Chondrocyte (in vitro differentiated cells): ENCODE results near the gene DNM3. TPM values are rescaled to one million over a fixed set of nuclear protein-coding genes. Genes with fewer than 3 reads are reported as not detected.
"Not testable (repeated sequence)": the region's sequence is repeated elsewhere in the genome, so short reads cannot be mapped to it uniquely, and the experiment has no call there.

Experiments used
- DNase-seq: peaks from one replicate; pipeline ENCODE4 v3.0.0; 2021; ENCODE audit warnings: mixed read lengths, low spot score
- H3K27ac Mint-ChIP-seq: one replicate; pipeline ENCODE4 v1.8.0; 2021; ENCODE audit warnings: mild to moderate bottlenecking, moderate library complexity, mixed read lengths; ENCODE audit not compliant: unreplicated experiment
- H3K27me3 Mint-ChIP-seq: 2 replicates; pipeline ENCODE4 v1.8.0; 2021; ENCODE audit warnings: low read depth, mixed read lengths
- H3K36me3 Mint-ChIP-seq: 2 replicates; pipeline ENCODE4 v1.8.0; 2021; ENCODE audit warnings: low read depth, mixed read lengths
- H3K4me1 Mint-ChIP-seq: 2 replicates; pipeline ENCODE4 v1.8.0; 2021; ENCODE audit warnings: low read depth, mild to moderate bottlenecking, mixed read lengths
- H3K4me3 Mint-ChIP-seq: one replicate; pipeline ENCODE4 v1.8.0; 2021; ENCODE audit warnings: mild to moderate bottlenecking, moderate library complexity, mixed read lengths; ENCODE audit not compliant: unreplicated experiment
- H3K9me3 Mint-ChIP-seq: 2 replicates; pipeline ENCODE4 v1.8.0; 2021; ENCODE audit warnings: low read depth, mixed read lengths
- CTCF ChIP-seq: fragments of 200-600 bp; sonication (generic); IDR thresholded peaks from 2 replicates; pipeline ENCODE4 v1.5.0; 2021; ENCODE audit warnings: antibody characterized with exemption, mild to moderate bottlenecking, moderate library complexity
- total RNA-seq: library from RNA; stranded (reverse); gene quantifications from 3 replicates; pipeline ENCODE4 v1.2.1, GENCODE V29; 2021

Gene DNM3
- total RNA-seq, 1 donor from 2014 or later: 12.4 TPM

- no peak for TF ChIP-seq CTCF
- H3K4me1 Mint-ChIP-seq: peaks cover 32% of the 10 kb centered on the region
- peaks cover 39% of the 10 kb centered on the region for H3K9me3 Mint-ChIP-seq
- no peak for DNase-seq
- no peak overlapping the region for H3K27ac Mint-ChIP-seq
- H3K4me3 Mint-ChIP-seq: no peak overlapping the region
- H3K36me3 Mint-ChIP-seq: peaks cover 32% of the 10 kb centered on the region
- H3K27me3 Mint-ChIP-seq: no peaks in the 10 kb centered on the region
These were observed 457.6 kb downstream of the DNM3 start for GRCh38 chr1:172298911-172299310.

GRCh38 chr1:172299515-172299914 lies 458.2 kb downstream of the DNM3 start:
- DNase-seq: no peak
- Mint-ChIP-seq H3K27ac (no peak overlapping the region), H3K4me3 (no peak overlapping the region), H3K36me3 (peaks cover 36% of the 10 kb centered on the region), H3K4me1 (peaks cover 26% of the 10 kb centered on the region), H3K27me3 (no peaks in the 10 kb centered on the region), H3K9me3 (peaks cover 42% of the 10 kb centered on the region)
- TF ChIP-seq CTCF: no peak

GRCh38 chr1:172307508-172307907 lies 466.2 kb downstream of the DNM3 start:
- not testable (repeated sequence) for DNase-seq, H3K4me3 Mint-ChIP-seq, H3K27me3 Mint-ChIP-seq, H3K27ac Mint-ChIP-seq
- Mint-ChIP-seq H3K4me1 (peaks cover 22% of the 10 kb centered on the region), H3K9me3 (peaks cover 32% of the 10 kb centered on the region), H3K36me3 (peaks cover 35% of the 10 kb centered on the region)

- Mint-ChIP-seq H3K27ac (peak overlapping the region; percentile 52), H3K4me3 (no peak overlapping the region), H3K4me1 (peaks cover 22% of the 10 kb centered on the region), H3K9me3 (peaks cover 26% of the 10 kb centered on the region), H3K36me3 (peaks cover 30% of the 10 kb centered on the region), H3K27me3 (no peaks in the 10 kb centered on the region)
- no peak for DNase-seq
- TF ChIP-seq CTCF: no peak
These were observed 466.8 kb downstream of the DNM3 start for GRCh38 chr1:172308142-172308541.

GRCh38 chr1:172308577-172308976 lies 467.3 kb downstream of the DNM3 start:
- no peaks in the 10 kb centered on the region for H3K27me3 Mint-ChIP-seq
- peak overlapping the region; percentile 49 for H3K27ac Mint-ChIP-seq
- DNase-seq: no peak
- peaks cover 26% of the 10 kb centered on the region for H3K36me3 Mint-ChIP-seq
- peaks cover 22% of the 10 kb centered on the region for H3K4me1 Mint-ChIP-seq
- no peak for TF ChIP-seq CTCF
- H3K4me3 Mint-ChIP-seq: no peak overlapping the region
- H3K9me3 Mint-ChIP-seq: peaks cover 22% of the 10 kb centered on the region

- no peak overlapping the region for H3K27ac Mint-ChIP-seq
- H3K36me3 Mint-ChIP-seq: no peaks in the 10 kb centered on the region
- DNase-seq: no peak
- H3K9me3 Mint-ChIP-seq: no peaks in the 10 kb centered on the region
- H3K4me1 Mint-ChIP-seq: peaks cover 12% of the 10 kb centered on the region
- no peak overlapping the region for H3K4me3 Mint-ChIP-seq
- TF ChIP-seq CTCF: peak; percentile 63
- no peaks in the 10 kb centered on the region for H3K27me3 Mint-ChIP-seq
These were observed 479.4 kb downstream of the DNM3 start for GRCh38 chr1:172320733-172321132.
